ENCODE measurements around the gene SLC25A42. TPM values are rescaled to one million over a fixed set of nuclear protein-coding genes. Genes with fewer than 3 reads are reported as not detected.
"Not testable (repeated sequence)": the region's sequence is repeated elsewhere in the genome, so short reads cannot be mapped to it uniquely, and the experiment has no call there.

The SLC25A42 gene
- total and polyA plus RNA-seq, 3 experiments from 2014 or later = 10.4 to 19.3 (median 11.3) TPM

GRCh38 chr19:19147344-19147743 lies 83.5 kb downstream of the SLC25A42 start:
- H3K36me3 ChIP-seq (ENCODE audit: insufficient read depth, low read length) = no peaks in the 10 kb centered on the region
- H3K4me1 Mint-ChIP-seq = no peaks in the 10 kb centered on the region
- no peaks in the 10 kb centered on the region for H3K4me1 ChIP-seq (ENCODE audit: insufficient read depth, low read length)
- ChIA-PET POLR2A (no interaction called here), CTCF (interaction anchor here (0.9 to 2.6 kb wide), 4 partner anchors 8 to 77 kb away, joined by 3 to 13 read pairs (median 4); no protein-coding TSS in a partner anchor)
- H3K27ac Mint-ChIP-seq = no peak overlapping the region
- H3K4me3 ChIP-seq (ENCODE audit: low read length) = no peak overlapping the region
- no peaks in the 10 kb centered on the region for H3K9me3 Mint-ChIP-seq
- H3K9me3 ChIP-seq (ENCODE audit: low read length) = no peaks in the 10 kb centered on the region
- H3K27me3 Mint-ChIP-seq = no peaks in the 10 kb centered on the region
- peaks cover 0 to 25% (median 0%) of the 10 kb centered on the region in 3 donors for H3K36me3 Mint-ChIP-seq
- no peak overlapping the region for H3K27ac ChIP-seq (ENCODE audit: low read depth, low read length)
- H3K27me3 ChIP-seq (ENCODE audit: insufficient read depth, low read length, poor library complexity, severe bottlenecking) = no peaks in the 10 kb centered on the region
- DNase-seq = no peak
- no peak overlapping the region for H3K4me3 Mint-ChIP-seq

GRCh38 chr19:19148504-19148903 lies 84.7 kb downstream of the SLC25A42 start:
- H3K27me3 ChIP-seq (ENCODE audit: insufficient read depth, low read length, poor library complexity, severe bottlenecking); H3K4me1 Mint-ChIP-seq; H3K36me3 ChIP-seq (ENCODE audit: insufficient read depth, low read length); POLR2A ChIA-PET; H3K27me3 Mint-ChIP-seq; H3K9me3 ChIP-seq (ENCODE audit: low read length); H3K4me3 Mint-ChIP-seq; H3K4me3 ChIP-seq (ENCODE audit: low read length); H3K27ac ChIP-seq (ENCODE audit: low read depth, low read length); H3K9me3 Mint-ChIP-seq; H3K4me1 ChIP-seq (ENCODE audit: insufficient read depth, low read length); H3K27ac Mint-ChIP-seq; DNase-seq: not testable (repeated sequence)
- peaks cover 0 to 25% (median 0%) of the 10 kb centered on the region in 3 donors for H3K36me3 Mint-ChIP-seq
- CTCF ChIA-PET = interaction anchor here (0.7 to 1.9 kb wide), 4 partner anchors 9 to 97 kb away, joined by 3 to 5 read pairs (median 4); no protein-coding TSS in a partner anchor

- no peak for DNase-seq
- no peaks in the 10 kb centered on the region for H3K27me3 Mint-ChIP-seq
- no peak overlapping the region for H3K27ac ChIP-seq (ENCODE audit: low read depth, low read length)
- H3K27ac Mint-ChIP-seq = no peak overlapping the region
- no peaks in the 10 kb centered on the region for H3K36me3 ChIP-seq (ENCODE audit: insufficient read depth, low read length)
- H3K4me3 Mint-ChIP-seq = no peak overlapping the region
- H3K9me3 Mint-ChIP-seq = no peaks in the 10 kb centered on the region
- H3K4me1 ChIP-seq (ENCODE audit: insufficient read depth, low read length) = no peaks in the 10 kb centered on the region
- no peaks in the 10 kb centered on the region for H3K4me1 Mint-ChIP-seq
- H3K4me3 ChIP-seq (ENCODE audit: low read length) = no peak overlapping the region
- peaks cover 0 to 25% (median 0%) of the 10 kb centered on the region in 3 donors for H3K36me3 Mint-ChIP-seq
- ChIA-PET POLR2A (no interaction called here), CTCF (interaction anchor here (1.7 kb wide), 1 partner anchor 98 kb away, joined by 4 read pairs; no protein-coding TSS in a partner anchor)
- H3K27me3 ChIP-seq (ENCODE audit: insufficient read depth, low read length, poor library complexity, severe bottlenecking) = no peaks in the 10 kb centered on the region
- no peaks in the 10 kb centered on the region for H3K9me3 ChIP-seq (ENCODE audit: low read length)
Observed at GRCh38 chr19:19149435-19149834, 85.6 kb downstream of the SLC25A42 start.

- Mint-ChIP-seq H3K27ac (peak overlapping the region in 1 of 8 donors; percentile 14), H3K9me3 (no peaks in the 10 kb centered on the region), H3K36me3 (peaks cover 8 to 37% (median 9%) of the 10 kb centered on the region in 3 donors), H3K4me3 (no peak overlapping the region), H3K4me1 (no peaks in the 10 kb centered on the region), H3K27me3 (no peaks in the 10 kb centered on the region)
- H3K4me1 ChIP-seq (ENCODE audit: insufficient read depth, low read length) = no peaks in the 10 kb centered on the region
- CTCF ChIA-PET = interaction anchor here (1.6 kb wide), 1 partner anchor 23 kb away, joined by 3 read pairs; no protein-coding TSS in a partner anchor
- H3K36me3 ChIP-seq (ENCODE audit: insufficient read depth, low read length) = no peaks in the 10 kb centered on the region
- no peak overlapping the region for H3K27ac ChIP-seq (ENCODE audit: low read depth, low read length)
- no peak overlapping the region for H3K4me3 ChIP-seq (ENCODE audit: low read length)
- no peaks in the 10 kb centered on the region for H3K27me3 ChIP-seq (ENCODE audit: insufficient read depth, low read length, poor library complexity, severe bottlenecking)
- H3K9me3 ChIP-seq (ENCODE audit: low read length) = no peaks in the 10 kb centered on the region
- no peak for DNase-seq
- POLR2A ChIA-PET = no interaction called here
Observed at GRCh38 chr19:19151418-19151817, 87.6 kb downstream of the SLC25A42 start.

GRCh38 chr19:19152668-19153384 lies 89.0 kb downstream of the SLC25A42 start:
- no peak for DNase-seq
- POLR2A ChIA-PET = no interaction called here
- no peak overlapping the region for H3K4me3 ChIP-seq (ENCODE audit: low read length)
- H3K27ac ChIP-seq (ENCODE audit: low read depth, low read length) = no peak overlapping the region
- no peaks in the 10 kb centered on the region for H3K36me3 ChIP-seq (ENCODE audit: insufficient read depth, low read length)
- H3K27me3 ChIP-seq (ENCODE audit: insufficient read depth, low read length, poor library complexity, severe bottlenecking) = no peaks in the 10 kb centered on the region
- Mint-ChIP-seq H3K27me3 (no peaks in the 10 kb centered on the region), H3K4me1 (no peaks in the 10 kb centered on the region), H3K36me3 (peaks cover 9 to 36% (median 13%) of the 10 kb centered on the region in 3 donors), H3K9me3 (no peaks in the 10 kb centered on the region), H3K27ac (no peak overlapping the region), H3K4me3 (no peak overlapping the region)
- no peaks in the 10 kb centered on the region for H3K9me3 ChIP-seq (ENCODE audit: low read length)
- no peaks in the 10 kb centered on the region for H3K4me1 ChIP-seq (ENCODE audit: insufficient read depth, low read length)
- CTCF ChIA-PET = interaction anchor here (1.6 kb wide), 1 partner anchor 22 kb away, joined by 3 read pairs; no protein-coding TSS in a partner anchor

GRCh38 chr19:19154768-19155494 lies 91.1 kb downstream of the SLC25A42 start:
- no peak overlapping the region for H3K4me3 ChIP-seq (ENCODE audit: low read length)
- Mint-ChIP-seq H3K4me3 (no peak overlapping the region), H3K4me1 (no peaks in the 10 kb centered on the region), H3K36me3 (peaks cover 9 to 23% (median 13%) of the 10 kb centered on the region in 3 donors), H3K27ac (peak overlapping the region in 1 of 8 donors; percentile 25), H3K9me3 (no peaks in the 10 kb centered on the region), H3K27me3 (no peaks in the 10 kb centered on the region)
- H3K27me3 ChIP-seq (ENCODE audit: insufficient read depth, low read length, poor library complexity, severe bottlenecking) = no peaks in the 10 kb centered on the region
- H3K36me3 ChIP-seq (ENCODE audit: insufficient read depth, low read length) = no peaks in the 10 kb centered on the region
- H3K27ac ChIP-seq (ENCODE audit: low read depth, low read length) = no peak overlapping the region
- CTCF ChIA-PET = interaction anchor here (1.5 to 1.6 kb wide), 2 partner anchors 20 to 101 kb away, joined by 3 to 4 read pairs; no protein-coding TSS in a partner anchor
- no peaks in the 10 kb centered on the region for H3K9me3 ChIP-seq (ENCODE audit: low read length)
- no peaks in the 10 kb centered on the region for H3K4me1 ChIP-seq (ENCODE audit: insufficient read depth, low read length)
- DNase-seq = no peak
- POLR2A ChIA-PET = no interaction called here

- no peaks in the 10 kb centered on the region for H3K9me3 Mint-ChIP-seq
- no peak overlapping the region for H3K4me3 Mint-ChIP-seq
- peaks cover 9 to 23% (median 13%) of the 10 kb centered on the region in 3 donors for H3K36me3 Mint-ChIP-seq
- DNase-seq = no peak
- H3K4me3 ChIP-seq (ENCODE audit: low read length) = no peak overlapping the region
- no peaks in the 10 kb centered on the region for H3K27me3 Mint-ChIP-seq
- no peaks in the 10 kb centered on the region for H3K9me3 ChIP-seq (ENCODE audit: low read length)
- H3K4me1 Mint-ChIP-seq = no peaks in the 10 kb centered on the region
- H3K27ac ChIP-seq (ENCODE audit: low read depth, low read length) = no peak overlapping the region
- H3K4me1 ChIP-seq (ENCODE audit: insufficient read depth, low read length) = no peaks in the 10 kb centered on the region
- no peaks in the 10 kb centered on the region for H3K27me3 ChIP-seq (ENCODE audit: insufficient read depth, low read length, poor library complexity, severe bottlenecking)
- ChIA-PET CTCF (interaction anchor here (1.5 to 2.2 kb wide), 4 partner anchors 9 to 101 kb away, joined by 3 to 13 read pairs (median 6); no protein-coding TSS in a partner anchor), POLR2A (no interaction called here)
- no peaks in the 10 kb centered on the region for H3K36me3 ChIP-seq (ENCODE audit: insufficient read depth, low read length)
- H3K27ac Mint-ChIP-seq = peak overlapping the region in 1 of 8 donors; percentile 29
Observed at GRCh38 chr19:19155495-19156219, 91.9 kb downstream of the SLC25A42 start.
